T-helper 2 cell (primary cell): Measurements from ENCODE around the gene ARHGAP24.

Experiments
- DNase-seq, 5 experiments: peaks; one replicate each; pipeline versions ENCODE4 v3.0.0 to v3.0.0-alpha.2; 2012 to 2022

Gene ARHGAP24

DNA sequence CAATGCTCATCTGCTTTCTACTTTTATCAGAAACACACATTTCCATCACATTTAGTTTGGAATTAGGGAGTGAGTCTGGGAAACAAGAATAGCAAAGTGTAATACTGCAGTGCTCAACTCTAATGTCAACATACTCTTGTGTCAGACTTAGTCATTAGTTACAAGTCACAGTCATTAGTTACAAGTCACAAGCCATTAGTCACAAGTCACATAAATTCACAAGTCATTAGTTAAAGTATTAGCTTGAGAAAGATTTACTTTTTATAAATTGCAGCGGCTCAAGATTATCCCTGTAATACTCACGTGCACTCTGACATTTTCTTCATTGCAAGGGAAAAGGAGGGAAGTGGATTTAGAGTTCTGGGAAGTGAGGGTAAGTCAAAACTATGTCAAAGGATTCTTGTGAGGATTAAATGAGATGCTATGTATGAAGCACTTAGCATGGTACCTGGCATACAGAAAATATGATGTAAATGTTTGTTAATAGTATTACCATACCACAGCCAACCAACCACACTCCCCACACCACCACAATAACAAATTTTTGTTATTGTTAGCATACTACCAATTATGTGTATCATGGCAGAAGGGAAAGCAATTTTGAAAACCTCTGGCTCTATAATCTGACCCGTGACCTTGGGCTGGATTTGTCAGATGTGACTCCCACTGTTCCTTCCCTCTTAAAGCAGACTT is 116.6 kb downstream of the ARHGAP24 start:
- DNase-seq = no peak

DNA sequence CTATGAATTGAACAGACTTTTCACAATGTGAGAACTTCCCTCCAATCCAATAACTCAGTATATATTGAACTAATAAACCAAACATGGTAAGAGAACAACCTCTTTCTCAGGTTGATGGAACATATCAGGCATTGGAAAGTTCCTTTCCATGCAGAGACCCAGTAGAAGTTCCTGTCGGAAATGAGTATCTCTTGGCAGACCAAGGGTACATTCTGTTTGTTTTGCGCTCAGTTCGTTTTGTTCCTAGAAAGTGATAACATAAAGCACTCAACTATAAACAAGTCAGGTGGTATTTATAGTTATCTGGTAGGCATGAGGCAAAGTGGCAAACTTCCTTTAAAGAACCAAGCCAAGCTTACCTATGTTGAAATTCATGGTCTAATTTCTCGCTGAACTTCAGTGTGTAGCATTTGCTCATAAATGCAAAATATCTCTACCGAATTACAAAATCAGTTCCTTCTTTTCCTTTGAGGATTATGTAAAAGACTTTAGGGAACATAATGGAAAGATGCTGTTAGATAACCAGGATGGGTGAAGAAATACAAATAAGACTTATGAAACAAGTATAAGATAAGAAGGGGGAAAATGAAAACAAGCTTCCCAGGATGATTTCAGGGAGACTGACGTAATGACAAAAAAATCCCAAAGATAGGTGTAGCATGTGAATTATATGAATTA is 120.3 kb downstream of the ARHGAP24 start:
- no peak for DNase-seq

DNA sequence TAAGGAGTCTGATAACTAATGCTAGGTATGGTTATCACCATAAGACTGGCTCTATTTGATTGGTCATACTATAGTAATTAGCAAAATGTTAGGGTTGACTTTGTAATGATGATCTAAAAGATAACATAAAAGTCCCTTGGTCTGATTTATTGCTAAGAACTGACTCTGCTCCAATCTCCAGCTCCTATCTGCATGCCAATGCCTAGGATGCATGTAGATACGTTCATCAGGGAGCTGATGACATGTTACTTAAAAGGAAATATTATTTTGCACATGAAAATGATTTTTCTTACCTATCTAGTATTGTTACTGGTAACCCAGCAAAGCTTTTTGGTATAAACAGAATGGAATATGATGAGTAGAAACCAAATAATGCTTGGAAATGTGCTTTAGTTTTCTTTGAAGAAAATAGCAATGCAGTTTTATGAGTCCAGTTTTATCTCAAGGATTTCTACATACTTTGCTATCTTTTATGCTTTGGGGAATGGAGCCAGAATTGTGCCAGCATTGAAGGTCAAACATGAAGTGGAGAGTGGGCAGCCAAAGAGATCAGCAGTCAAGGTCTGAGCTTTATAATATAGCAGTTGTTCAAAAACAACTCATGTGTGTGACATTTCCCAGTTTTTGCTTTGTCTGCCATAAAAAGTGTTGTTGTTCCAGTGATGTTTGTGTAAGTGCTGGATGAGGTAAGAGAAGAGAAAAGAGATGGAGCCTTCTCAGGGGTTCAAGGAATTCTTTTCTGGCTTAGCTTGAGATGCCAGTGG is 121.0 kb downstream of the ARHGAP24 start:
- no peak for DNase-seq

DNA sequence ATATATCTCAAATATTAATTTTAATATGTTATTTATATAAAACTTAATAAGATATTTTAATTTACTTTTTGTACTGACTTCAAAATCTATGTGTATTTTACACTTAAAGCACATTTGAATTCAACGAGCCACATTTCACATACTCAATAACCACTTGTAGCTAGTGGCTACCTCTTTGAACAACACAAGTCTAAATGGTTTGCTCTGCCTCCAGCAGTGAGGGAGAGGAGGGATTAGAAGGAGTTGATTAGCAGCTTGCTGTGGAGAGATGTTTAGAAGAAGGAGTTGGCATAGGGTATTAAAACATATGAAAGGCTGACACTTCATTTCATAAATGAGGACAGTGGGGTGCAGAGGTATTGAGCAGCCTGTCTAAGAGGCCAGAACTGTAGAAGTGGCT is 124.0 kb downstream of the ARHGAP24 start:
- DNase-seq = no peak

DNA sequence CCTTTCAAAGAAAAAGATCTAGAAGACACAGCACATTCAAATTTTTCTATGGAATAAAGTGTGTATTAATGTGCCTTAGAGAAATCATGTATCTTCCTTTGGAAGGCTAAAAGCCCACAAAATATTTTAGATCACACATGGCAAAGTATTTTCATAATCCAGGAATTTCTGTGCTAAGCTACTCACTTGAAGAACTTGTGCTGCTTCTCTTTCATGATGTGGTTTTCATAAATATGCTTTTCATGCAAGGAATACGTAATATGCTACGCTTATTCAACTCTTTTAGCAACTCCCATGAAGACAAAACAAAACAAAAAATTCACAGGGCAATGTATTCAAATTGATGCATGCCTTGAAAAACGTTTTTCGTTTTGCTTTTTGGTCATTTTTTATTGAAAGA is 125.6 kb downstream of the ARHGAP24 start:
- no peak for DNase-seq

DNA sequence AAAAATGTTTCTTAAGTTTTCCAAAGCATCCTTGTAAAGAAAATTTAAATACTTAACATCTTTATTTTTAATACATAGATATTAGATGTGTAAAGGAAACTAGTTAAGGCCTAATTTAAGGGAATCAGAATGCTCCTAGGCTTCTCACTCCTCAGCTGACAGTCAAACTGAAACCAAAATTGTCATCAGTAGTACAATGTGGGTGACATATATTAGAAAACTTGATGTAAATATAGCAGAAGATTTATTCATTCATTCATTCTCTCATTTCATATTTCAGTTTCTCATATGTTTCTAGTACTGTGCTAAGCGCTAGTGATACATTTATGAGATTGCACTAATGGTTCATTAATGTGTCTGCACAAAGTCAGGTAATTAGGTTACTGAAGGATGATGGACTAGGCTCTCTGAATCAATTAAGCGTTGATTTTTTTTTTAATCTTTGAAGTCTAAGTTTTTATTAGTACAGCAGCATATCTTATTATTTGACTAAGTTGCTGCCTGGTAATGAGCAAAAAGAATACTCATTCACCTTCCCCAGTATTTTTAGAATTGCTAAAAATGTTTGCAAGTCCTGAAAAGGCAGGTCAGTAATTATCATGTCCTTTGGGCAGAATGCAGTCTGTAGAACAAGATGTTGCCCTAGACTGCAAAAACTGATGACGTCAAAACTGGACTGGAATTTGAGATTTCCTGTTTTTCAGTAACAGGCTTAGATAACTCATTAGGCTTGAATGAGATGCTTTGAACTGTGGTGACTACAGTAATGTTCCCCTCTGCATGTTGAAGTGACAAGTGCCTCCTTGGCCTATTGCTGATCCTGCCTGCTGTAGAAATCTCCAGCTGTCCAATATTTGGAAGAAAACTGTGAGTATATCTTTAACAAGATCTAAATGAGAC is 128.7 kb downstream of the ARHGAP24 start:
- DNase-seq = no peak

DNA sequence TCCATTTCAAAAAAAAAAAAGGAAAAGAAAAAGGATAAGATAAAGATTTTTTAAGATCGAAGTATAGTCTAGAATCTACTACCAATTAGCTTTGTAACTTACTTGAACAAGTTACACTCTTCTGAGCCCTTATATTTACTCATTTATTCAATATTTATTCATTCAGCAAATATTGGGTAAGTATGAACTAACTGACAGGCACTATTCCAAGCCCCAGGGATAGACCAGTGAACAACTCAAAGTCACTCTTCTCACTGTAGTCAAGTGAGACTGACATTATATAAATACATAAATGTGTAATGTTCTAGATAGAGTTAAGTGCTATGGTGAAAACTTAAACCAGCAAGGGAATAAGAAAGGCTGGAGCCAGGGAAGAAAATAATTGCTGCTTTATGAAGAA is 131.6 kb downstream of the ARHGAP24 start:
- DNase-seq = no peak

DNA sequence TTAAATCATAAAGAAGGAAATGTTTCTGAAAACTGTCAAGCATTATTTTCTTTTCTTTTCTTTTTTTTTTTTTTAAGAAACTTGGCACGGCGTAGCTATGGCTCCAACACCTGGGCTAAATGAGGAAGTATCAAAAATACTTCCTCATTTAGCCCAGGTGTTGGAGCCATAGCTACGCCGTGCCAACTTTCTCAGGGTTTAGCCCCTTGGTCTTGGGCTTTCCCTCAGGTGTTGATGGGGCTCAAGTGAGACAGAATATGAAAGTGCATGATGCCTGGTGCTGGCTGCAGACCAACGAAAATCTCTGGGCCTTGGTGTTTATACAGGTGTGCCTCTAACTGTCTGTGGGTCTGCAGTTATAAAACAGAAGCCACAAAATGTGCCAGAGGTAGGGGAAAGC is 132.7 kb downstream of the ARHGAP24 start:
- no peak for DNase-seq

DNA sequence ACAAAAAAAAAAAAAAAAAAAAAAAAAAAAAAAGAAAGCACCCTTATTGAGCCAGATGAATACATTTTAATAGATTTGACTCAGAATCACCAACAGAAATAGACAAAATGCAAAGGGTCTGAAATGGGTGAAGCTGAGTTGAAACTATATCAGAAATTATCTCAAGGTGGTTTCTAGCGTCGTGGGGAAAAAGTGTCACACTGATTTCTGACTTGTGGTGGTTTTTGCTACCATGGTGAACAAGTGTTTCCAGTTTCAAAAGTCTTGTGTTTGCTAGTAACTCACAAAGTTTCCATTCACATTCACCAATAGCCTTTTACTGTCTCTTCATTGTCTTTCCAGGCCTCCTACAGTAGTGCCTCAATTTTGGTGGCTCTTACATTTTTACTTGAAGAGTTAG is 135.5 kb downstream of the ARHGAP24 start:
- peak in 1 of 5 experiments; percentile 1 for DNase-seq

DNA sequence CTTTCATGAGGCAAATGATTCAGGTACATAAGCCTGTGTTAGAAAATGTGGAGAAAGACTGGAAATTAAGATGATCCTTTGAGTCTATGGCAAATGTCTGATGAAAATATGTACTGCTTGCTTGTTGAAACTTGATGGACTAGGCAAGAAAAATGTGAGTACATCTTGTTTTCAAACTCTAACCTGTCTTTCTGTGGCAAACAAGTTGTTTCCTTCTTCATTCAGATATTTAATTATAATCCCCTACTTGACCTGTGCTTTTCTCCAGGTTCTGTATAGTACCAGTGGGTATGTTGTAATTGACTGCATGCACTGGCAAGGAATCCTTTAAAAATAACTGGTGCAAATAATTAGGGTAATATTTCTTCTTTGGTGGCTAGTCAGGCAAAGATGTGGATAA is 136.7 kb downstream of the ARHGAP24 start:
- no peak for DNase-seq

DNA sequence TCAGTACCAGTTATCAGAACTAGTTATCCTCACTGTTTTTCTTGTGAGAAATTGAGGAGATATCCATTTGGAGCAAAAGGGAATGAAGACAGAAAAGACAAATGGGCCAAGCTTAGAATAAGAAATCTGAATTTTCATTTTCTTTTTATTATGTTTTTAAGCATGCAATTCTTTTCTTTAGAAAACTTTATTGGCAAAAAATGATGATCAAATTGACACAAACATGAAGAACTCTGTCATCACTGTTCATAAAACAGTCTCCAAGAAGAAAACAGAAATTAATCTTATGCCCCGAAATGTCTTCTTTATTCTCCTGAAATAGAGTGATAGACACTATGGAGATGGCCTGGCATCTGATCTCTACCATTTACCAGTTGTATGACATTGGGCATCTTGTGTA is 139.0 kb downstream of the ARHGAP24 start:
- DNase-seq = no peak

DNA sequence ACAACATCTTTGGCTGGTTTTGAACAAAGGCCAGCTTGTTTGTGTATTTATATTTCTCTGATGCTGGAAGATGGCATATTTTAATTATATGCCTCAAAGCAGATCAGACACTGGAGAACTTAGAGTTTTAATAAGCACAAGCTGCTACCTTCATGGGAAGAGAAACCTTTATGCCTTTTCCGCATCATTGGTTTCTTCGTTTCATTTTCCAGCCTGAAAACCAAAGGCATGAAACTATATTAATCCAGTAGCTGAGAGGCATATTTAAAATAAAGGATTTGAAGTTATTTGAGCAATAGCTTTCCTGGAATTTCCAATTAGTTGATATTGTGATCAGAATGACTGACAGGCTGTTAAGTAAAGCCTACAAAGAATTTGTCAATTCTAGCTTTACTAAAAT is 141.0 kb downstream of the ARHGAP24 start:
- DNase-seq = no peak

DNA sequence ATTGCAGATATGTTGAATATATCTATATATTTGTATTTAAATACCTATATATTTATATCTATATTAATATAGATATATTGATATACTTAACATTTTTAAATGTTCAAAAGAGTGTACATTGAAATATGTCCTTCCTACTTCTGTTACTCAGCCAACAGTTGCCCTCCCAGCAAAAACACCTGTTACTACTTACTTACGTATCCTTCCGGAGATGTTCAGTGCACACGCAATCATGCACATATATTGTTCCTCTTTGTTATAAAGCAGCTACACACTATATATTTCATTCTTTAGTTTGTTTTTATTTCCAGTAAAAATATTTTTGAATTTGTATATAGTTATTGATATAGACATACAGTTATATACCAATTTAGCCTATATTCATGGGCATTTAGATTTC is 142.3 kb downstream of the ARHGAP24 start:
- DNase-seq = no peak

DNA sequence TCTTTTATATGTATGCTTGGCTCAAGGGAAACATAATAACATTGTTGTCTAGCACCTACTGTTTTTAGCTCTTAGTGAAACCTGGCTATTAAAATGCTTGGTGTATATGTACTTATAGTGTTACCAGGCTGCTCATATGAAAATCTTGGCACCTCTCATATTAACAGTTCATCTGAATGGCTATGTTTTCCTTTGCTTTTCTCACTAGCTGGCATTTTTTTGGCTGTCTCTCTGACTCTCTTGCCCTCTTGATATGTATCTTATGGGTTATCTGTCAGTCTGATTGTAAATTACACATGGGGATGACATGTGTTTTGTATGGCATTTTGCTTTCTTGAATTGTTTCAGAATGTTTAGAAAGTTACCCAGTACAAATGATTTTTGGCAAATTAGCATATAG is 158.0 kb downstream of the ARHGAP24 start:
- DNase-seq = no peak

DNA sequence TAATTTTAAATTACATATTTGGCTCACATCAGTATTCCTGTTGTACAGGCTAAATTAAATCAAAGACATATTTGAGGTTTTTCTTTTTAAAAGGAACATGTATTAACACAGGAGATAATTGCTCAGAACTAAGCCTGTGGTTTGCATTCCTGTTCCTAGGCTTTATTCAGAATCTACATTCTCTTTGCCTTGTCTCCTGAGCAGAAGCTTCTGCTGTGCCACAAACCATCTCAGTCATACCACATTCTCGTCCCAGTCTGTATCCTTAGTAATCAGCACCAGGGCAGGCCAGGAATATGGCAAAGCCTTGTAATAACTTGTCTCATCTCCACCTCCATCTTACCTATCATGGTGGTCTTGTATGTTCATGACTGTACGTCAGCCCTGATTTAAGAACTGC is 162.8 kb downstream of the ARHGAP24 start:
- DNase-seq = no peak

DNA sequence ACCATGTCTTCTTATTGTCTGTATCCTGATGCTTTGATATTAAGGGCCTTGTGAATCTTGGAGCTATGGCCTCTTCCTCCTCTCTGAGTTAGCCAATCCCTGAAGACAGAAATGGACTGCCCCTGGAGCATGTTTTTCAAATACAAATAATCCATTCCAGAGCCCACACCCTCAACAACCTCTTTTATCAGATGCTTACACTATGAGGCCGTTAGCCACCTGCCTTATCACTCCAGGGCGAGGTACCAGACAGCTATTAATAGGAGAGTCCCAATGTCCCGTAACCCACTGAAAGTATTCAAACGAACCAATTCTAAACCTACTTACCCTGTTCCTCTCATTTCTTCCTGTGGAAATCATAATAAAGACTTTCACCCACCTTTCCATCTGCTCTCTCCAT is 165.0 kb downstream of the ARHGAP24 start:
- no peak for DNase-seq

DNA sequence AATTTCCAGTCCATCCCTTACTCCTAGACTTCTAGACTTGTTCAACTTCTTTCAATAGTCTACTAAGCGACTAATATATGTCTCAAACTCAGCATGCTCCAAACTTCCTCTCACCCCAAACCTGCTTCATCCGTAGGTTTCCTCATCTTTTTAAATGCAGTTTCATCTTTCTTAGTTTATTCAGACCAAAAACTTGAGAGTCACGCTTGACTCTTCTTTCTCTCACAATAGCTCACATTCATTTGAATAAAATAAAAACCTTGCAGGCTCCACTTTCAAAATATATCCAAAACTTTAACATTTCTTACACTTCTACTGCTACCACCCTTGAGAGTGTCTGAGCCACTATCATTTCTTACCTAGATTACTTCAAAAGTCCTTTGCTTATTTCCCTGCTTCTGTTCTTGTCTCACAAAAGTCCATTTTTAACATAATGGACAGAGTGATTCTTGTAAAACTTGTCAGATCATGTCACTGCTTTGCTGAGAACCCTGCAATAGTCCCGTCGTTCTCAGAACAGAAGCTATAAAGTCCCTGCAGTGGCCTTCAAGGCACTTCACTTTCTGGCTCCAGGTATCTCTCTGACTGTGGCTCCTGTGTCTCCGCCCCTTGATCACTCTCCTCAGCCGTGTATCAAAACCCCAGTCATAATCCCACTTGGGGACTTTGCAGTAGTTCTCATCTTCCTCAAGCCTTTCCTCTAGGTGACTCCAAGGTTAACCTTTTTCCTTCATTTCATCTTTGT is 167.6 kb downstream of the ARHGAP24 start:
- DNase-seq = no peak

DNA sequence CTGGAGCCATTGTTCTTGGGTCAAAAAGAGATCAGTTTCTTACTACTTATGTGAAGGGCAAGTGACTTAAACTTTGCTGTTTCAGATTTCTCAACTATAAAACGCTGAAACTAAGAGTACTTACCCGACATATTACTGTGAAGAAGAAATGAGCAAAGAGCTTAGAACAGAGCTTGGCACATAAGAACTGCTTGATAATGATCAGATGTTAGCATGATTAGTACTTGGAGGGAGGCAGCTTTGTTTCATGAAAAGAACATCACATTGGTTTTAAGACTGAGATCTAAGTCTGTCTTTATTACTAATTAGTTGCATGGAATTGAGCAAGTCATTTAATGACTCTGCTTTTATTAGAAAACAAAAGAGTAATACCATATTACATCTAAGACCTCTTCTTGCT is 169.1 kb downstream of the ARHGAP24 start:
- no peak for DNase-seq

DNA sequence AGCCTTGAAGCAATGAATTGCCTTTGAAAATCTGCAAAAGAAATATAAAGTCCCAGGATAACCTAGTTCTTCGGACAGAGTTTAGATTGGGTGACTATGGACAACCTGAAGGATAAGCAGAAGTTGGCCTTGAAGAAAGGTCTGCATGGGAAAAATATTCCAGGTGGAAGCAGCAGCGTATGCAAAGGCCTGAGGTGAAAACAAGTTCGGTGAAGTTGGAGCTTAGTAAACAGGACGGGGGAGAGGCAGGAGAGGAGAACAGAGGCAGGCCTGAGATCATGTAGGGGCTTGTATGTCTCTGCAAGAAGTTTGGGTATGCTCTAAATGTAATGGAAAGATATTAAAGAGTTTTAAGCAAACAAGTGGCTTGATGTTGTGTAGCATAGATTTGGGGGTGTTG is 176.0 kb downstream of the ARHGAP24 start:
- DNase-seq = no peak

DNA sequence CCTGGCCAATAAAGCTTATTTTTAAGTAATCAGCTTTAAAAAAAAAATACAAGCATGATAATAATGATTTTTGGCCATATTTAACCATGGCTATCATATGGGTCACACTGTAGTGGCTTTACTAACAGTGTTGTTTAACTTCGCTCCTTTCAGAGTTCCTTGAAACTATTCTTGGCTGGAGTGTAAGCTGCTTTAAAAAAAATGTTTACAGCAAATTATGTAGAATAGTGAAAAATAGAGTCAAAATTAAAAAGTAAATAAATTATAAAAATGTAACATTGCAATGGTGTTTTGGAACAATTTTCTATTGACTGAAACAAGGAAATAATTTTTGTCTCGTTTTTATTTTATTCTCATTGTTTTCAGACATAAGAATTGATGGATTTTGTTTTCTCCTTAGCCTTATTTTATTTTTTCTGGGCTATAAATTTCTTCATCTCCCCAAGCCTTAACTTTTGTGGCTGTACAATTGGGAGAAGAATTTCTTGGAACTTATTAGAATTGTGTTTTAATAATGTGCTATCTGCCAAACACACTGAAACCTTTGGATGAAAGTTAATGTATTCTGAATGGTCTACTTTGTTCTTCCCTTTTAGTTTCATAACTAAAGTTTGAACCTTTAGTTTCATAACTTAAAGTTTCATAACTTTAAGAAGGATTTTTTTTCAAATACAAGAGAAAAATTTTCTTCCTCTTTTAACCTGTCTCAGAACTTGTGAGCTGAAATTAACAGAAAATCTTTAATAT is 182.0 kb downstream of the ARHGAP24 start:
- DNase-seq = no peak

DNA sequence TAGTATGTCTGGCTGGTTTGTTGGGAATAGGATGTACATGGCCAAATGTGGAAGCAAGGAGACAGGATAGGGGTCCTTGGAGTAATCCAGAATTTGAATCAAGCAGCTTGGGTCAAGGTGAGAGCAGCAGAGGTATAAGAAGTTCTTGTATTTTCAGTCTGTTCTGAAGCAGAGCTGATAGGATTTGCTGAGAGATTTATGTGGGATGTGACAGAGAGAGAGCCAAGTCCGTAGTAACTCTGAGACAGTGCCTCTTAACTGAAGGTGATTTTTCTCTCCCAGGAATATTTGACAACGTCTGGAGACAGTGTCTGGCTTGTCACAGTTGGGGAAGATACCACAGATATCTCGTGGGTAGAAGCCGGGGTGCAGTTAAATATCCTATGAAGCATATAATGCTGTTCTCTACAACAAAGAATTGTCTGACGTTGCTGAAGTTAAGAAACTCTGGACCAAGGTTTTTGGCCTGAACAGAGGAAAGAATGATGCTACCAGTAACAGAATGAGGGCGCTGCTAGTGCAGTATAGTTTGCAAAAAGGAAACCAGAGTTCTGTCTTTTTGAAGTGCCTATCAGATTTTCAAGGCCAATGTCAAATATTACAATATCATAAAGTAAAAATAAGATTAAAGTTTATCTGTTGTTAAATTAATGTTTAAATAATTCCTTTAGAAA is 184.0 kb downstream of the ARHGAP24 start:
- no peak for DNase-seq
